Jurkat, Clone E6-1 (cell line): ENCODE data around the gene PEX3.
"Not testable (repeated sequence)": the region's sequence is repeated elsewhere in the genome, so short reads cannot be mapped to it uniquely, and the experiment has no call there.

Source experiments
- DNase-seq: peaks from one replicate; pipeline ENCODE4 v3.0.0-alpha.2; 2011; ENCODE audit warnings: low read depth, low spot score
- H3K4me3 ChIP-seq: 2 replicates; pipeline ENCODE4 v1.5.1; 2011; ENCODE audit warnings: mild to moderate bottlenecking, low read length, control low read depth, moderate library complexity

The PEX3 gene

DNA sequence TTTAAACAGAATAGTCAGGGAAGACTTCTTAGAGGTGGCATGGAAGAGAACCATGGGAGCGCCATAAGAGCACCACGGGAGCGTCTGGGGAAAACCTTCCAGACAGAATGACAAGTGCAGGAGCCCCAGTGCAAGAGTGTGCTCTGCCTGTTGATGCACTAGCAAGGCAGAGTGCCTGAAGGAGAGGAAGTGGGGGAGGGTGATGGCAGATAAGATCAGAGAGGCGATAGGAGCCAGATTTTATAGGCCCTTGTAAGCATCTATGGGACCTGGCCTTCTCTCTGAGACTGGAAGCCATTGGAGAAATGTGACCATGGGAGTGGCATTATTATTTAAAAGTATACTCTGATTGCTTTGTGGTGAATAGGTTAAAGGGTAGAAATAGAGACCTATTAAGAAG, 47.8 kb downstream of the PEX3 start:
- H3K4me3 ChIP-seq: no peak overlapping the region
- DNase-seq: peak; percentile 43

DNA sequence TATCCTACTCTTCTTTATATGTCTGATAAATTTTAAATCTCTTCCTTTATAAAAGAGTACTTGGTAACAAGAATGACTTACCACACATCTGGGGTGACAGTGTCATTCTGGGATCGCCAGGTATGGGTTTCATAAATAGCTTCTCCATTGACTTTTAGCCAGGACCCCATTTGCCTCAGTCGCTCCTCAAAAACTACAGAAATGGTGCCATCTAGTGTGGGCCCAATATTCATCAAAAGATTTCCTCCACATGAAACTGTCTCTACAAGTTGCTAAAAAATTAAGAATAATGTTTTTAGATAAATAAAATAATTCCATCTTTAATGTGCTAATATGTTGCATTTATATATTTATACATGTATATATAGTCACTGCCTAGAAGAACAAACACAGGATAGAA, 51.2 kb downstream of the PEX3 start:
- no peak overlapping the region for H3K4me3 ChIP-seq
- DNase-seq: no peak

DNA sequence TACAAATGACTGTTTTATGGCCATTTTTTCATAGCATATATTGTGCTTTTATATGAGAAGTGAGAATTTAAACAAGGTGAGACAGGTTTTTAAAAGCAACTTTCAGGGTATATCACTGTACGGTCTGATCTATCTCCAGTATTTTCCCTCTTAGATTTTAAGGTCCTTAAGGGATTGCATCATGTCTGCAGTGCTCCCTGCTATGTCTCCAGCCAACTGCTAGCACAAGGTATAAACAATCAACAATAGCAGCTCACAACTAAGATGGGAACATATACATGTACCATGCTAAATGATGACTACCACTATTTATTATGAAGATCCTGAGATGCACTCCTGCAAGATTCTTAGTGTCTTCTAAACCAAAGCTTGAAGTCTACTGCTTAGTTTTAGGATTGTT, 53.8 kb downstream of the PEX3 start:
- DNase-seq: no peak

DNA sequence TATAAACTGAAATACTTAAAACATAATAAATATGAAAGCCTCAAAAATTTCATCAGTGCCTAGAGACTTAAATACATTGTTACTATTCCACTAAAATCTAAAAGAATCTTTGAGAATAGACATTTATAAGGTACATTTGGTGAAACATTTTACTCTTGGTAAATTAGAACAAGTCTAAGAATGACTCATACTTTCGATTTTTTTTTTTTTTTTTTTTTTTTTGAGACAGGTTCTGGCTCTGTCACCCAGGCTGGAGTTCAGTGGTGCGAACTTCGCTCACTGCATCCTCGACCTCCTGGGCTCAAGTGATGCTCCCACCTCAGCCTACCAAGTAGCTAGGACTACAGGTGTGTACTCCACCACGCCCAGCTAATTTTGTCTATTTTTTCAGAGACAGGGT, 54.5 kb downstream of the PEX3 start:
- no peak overlapping the region for H3K4me3 ChIP-seq
- no peak for DNase-seq

More for the DNA sequence above, 53.8 kb downstream of the PEX3 start:
- no peak overlapping the region for H3K4me3 ChIP-seq

DNA sequence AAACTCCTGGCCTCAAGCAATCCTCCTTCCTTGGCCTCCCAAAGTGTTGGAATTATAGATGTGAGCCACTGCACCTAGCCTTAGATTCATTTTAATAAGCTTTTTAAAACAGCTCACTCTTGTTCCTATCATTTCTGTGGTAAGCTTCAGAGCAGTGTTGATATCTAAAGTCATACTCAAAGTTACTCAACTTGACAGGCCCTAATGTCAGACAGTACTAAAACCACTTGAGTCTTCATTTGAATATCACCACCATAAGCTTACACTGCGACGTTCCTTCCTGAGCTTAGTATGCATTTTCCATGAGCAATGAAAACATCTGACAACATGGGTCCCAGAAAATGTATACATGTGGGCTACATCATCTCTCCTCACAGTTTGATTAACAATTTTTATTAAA, 54.9 kb downstream of the PEX3 start:
- H3K4me3 ChIP-seq: no peak overlapping the region
- DNase-seq: no peak

DNA sequence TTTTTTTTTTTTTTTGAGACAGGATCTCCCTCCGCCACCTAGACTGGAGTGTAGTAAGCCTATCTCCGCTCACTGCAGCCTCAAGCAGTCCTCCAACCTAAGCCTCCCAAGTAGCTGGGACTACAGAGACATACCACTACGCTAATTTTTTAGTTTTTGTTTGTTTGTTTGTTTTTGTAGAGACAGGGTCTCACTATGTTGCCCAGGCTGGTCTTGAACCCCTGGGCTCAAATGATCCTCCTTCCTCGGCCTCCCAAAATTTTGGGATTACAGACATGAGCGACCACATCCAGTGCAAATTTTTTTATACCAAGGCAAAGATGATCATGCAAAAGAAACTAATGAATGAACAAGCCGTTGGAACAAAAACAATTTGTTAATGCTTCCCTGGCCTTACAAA, 55.6 kb downstream of the PEX3 start:
- no peak overlapping the region for H3K4me3 ChIP-seq
- no peak for DNase-seq

DNA sequence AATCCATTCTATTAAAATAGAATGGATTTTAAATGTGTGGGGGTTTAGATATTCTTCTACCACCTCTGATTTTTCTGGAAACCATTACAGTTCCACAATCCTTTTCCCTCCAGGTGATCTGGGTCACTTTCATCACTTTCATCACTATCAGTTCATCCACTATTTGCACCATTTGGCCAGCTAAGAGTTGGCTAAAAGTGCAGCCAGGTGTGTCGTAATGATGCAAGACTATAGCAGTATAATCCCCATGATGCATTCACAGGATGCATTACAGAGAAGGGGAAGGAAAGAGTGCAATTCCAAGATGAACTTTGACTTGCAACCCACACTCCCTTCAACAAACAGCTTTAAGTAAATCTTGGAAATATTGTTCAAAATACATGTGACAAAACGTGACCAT, 56.0 kb downstream of the PEX3 start:
- no peak overlapping the region for H3K4me3 ChIP-seq

DNA sequence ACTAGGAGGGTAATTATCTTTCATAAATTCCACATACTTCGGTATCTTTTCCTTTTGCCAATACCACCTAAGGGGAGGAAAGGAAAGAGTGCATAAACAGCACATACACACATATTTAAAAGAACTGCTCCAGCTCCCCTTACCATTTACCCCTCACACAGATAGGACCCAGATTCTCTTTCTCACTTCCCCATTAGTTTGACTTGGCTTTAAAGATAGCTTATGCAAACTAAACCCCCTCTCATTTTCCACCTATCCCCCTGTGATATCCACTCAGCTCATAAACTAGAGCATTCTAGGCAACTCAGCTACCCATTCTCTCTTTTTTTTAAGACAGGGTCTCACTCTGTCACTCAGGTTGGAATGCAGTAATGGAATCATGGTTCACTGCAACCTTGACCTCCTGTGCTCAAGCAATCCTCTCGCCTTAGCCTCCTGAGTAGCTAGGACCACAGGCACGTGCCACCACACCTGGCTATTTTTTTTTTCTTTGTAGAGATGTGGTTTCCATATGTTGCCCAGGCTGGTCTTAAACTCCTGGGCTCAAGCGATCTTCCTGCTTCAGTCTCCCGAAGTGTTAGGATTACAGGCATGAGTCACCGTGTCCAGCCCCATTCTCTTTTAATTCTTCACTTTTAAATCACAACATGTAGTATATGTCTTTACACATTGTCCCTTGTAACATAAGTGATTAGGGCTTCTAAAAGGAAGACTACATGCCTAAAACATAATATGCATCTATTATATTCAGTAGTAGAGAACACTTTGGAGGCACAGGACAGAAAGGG, 56.9 kb downstream of the PEX3 start:
- DNase-seq: no peak
- no peak overlapping the region for H3K4me3 ChIP-seq

More for the DNA sequence above, 56.0 kb downstream of the PEX3 start:
- DNase-seq: no peak

DNA sequence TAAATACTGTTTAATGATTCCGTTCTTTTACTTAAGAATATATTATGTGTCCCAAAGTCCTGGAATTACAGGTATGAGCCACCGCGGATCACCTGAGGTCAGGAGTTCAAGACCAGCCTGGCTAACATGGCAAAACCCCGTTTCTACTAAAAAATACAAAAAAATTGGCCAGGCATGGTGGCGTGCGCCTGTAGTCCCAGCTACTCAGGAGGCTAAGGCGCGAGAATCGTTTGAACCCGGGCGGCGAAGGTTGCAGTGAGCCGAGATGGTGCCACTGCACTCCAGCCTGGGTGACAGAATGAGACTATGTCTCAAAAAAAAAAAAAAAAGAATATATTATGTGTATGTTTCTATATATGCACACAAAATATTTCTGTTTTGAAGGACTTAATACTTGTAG, 59.7 kb downstream of the PEX3 start:
- DNase-seq, H3K4me3 ChIP-seq: not testable (repeated sequence)

DNA sequence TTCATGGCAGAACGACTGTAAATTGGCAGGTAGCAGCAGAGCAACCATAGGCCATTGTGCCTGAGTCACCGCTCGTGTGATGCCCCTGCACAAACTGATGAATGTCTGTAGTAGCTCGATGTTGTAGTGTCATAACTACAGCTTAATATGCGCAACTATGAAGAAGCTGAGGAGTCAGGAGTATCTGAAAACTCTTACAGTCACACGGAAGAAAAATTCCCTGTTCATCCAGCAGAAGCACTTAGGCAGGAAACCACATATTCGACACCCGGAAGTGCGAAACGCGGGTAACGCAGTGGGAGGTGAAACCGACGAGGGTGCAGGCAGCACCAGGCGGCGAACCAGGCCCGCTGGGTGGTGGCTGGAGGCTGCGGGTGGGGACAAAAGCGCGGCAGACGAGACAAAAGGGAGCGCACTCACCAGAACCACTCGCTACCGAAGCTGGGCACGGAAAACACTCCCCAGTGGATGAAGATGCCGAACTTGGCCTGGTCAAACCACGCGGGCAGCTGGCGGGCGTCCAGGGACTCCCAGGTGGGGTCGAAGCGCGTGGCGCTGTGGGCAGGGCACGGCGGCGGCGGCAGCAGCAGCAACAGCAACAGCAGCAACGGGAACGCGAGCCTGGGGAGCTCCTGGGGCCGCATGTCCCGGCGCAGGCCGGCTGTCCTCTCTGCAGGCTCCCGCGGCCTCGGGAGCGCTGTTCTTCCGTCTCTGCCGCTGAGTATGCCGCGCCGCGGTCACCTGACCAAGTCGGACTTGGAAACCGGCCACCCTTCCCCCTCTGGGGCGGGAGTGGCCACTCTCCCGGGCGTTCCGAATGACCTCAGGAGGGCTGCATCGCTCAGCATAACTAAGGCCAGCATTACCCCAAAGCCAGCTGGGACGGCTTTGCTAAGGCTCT, 60.6 kb downstream of the PEX3 start, which contains the start of gene FUCA2:
FUCA2 (minus strand) TSS at position 730 of the 901 bp plus-strand sequence; CDS start at position 644, 86 bp downstream.
- no peak within 1 kb of the TSS for H3K4me3 ChIP-seq
- DNase-seq: no peak

DNA sequence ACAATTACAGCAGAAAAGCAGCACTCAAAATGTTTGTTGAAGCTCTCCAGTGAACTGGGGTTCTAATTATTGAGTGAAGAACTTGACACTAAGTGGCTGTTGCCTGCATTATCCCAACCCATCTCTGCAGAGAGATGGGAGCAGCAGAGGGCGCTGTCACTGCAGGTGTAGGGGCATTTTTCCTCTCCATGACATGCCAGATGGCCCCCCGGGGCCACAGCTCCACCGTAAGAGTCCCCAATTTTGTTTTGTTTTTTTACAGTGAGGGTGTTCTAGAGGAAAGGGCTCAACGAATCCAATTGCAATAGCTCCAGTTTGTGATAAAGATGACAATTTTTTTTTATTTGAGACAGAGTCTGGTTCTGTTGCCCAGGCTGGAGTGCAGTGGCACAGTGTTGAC, 62.8 kb downstream of the PEX3 start:
- DNase-seq: no peak
- H3K4me3 ChIP-seq: no peak overlapping the region

DNA sequence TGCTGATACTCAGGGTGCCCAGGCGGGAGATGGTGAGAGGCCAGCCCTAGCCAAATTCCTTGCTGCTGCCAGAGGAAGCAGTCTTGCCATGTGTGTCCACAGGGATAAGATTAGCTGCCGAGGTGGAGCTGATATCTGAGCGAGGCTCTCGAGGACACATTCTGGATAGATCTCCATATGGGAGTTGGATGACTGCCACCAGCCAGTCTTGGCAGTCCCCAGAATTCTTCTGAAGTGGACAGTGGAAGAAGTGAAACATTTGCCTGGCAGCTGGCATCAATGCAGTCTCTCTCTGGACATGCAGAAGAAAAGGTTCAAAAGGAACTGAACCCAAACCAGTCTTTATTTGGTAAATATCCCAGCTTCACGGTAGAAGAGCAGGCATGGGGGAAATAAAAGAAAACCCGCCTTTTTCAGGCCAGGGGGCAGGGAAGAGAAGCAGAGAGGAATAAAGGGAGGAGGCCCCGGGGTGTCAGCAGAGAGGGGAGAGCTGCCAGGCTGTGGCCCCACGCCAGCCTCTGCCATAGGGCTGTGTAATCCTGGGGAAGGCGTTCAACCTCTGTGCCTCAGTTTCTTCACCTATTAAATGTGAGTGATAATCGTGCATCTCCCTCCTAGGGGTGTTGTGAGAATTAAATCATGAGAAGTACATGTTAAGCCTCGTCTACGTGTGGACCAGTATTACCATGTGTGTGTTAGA, 64.6 kb downstream of the PEX3 start:
- H3K4me3 ChIP-seq: no peak overlapping the region
- DNase-seq: no peak

DNA sequence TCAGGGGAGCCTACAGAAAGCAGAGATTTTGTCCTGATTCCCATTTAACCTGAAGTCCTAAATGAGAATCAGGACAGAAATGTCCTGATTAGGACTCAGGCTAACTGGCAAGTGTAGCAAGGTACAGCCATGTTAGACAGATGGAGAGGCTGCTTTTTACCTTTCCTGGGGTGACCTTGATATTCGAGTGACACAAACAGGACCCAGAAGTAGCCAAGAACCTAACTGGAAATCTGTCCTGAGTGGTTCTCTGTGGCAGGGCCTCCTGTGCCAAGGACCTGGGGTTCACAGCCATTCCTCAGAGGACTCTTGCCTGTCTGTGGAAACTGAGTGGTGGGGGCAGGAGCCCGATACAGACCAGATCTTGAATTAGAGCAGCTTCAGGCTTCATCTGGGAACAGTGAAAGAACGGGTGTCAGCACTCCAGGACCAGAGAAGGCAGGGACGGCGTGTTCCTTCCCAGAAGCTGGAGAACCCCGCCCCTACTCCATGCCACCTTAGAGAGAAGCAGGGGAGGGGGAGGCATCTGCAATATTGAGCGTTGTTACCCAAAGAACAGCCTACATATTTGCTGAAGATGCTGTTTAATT, 65.3 kb downstream of the PEX3 start:
- no peak overlapping the region for H3K4me3 ChIP-seq
- DNase-seq: no peak

DNA sequence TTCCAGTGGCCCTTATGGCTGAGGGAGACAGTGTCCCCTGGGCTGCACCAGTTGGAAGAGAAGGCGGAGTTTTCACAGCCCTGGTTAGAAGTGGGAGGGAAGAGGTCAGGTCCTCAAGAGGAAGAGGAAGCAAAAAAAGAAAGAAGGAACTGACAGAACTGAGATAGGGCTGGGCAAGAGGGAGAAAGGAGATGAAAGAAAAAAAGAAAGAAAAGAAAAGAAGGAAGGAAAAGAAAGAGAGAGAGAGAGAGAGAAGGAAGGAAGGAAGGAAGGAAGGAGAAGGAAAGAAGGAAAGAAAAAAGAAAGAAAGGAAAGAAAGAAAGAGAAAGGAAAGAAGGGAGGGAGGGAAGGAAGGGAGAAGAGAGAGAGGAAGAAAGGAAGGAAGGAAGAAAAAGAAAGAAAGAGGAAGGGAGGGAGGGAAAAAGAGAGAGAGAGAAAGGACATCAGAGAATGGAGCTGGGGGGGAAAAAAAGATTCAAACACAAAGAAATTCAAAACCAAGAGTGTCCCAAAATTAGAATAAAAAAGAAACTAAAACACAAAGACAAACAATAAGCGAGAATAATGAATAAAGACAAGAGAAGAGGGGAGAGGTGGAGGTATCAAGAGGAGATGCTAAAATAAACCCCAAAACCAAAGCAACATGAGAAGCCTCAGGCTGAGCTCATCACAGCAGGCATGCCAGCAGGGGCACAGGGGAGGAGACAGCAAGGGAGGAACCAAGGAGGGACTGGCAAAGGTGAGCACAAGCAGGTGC, 66.3 kb downstream of the PEX3 start:
- H3K4me3 ChIP-seq: no peak overlapping the region
- DNase-seq: no peak

DNA sequence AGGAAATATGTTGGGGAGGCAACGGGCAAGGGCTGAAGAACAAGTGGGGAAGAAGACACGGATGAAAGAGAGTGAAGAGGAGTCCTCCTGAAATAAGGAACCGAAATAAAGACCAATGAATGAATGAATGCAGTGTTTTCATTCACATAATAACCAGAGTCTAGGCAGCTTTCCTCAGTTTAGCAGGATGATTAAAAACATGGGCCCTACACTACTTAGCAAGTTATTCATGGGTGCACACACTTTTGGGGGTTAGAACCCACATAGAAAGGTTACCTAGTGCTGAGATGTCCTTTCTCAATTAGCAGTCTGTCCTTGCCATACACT, 66.8 kb downstream of the PEX3 start:
- H3K4me3 ChIP-seq: no peak overlapping the region
- DNase-seq: no peak

DNA sequence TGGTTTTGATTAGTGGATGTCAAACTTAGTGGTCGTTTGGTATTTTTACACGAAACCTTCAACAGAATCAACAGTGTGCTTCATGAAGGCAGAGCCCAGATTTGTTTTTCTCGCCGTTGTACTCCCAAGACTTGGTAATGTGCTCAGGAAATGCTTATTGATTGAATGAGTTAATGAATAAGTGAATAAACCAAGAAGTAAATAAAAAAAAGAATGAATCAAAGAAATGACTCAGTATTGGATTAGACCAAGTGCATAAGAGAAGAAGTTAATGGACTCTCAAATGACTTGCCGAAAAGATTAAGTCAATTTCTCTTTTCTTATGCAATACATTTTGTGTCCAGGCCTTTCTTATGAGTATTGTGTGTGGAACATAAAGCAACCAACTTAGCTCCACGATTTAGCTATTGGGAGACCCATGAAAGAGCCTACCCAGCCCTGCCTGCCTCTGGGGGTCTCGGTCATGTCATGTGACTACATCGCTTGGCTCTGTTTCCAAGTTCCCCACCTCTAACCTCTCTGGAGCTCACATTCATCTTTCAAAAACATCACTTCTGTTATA, 71.5 kb downstream of the PEX3 start:
- no peak for DNase-seq

DNA sequence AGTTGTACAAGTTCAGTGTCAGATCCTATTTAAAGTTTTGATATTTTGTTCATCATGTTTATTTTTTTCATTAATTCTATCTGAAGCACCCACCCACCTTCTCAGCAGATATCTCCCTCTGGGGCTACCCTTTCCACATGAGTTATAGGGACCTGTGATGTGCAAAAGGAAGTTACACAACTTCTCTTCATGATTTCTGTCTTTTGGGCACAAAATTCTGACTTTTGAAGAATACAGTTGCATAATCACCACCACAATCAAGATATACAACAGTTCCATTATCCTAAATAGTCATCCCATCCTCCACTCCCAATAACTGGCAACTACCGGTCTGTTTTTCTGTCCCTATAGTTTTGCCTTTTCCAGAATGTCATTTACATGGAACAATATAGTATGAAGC, 74.8 kb downstream of the PEX3 start:
- DNase-seq: no peak
- H3K4me3 ChIP-seq: no peak overlapping the region

More for the DNA sequence above, 71.5 kb downstream of the PEX3 start:
- no peak overlapping the region for H3K4me3 ChIP-seq

DNA sequence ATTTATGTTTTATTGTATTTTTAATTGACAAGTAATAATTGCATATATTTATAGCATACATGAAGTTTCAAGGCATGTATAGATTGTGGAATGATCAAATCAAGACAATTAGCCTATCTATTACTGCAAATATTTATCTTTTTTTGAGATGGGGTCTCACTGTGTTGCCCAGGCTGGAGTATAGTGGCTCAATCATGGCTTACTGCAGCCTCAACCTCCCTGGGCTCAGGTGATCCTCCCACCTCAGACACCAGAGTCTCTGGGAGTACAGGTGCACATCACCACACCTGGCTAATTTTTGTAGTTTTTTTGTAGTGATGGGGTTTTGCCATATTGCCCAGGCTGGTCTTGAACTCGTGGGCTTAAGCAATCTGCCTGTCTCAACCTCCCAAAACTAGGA, 77.1 kb downstream of the PEX3 start:
- no peak overlapping the region for H3K4me3 ChIP-seq
- no peak for DNase-seq
